ENCODE data around the gene ZNF664. TPM values are rescaled to one million over a fixed set of nuclear protein-coding genes. Genes with fewer than 3 reads are reported as not detected.

ZNF664 gene
- total and polyA plus RNA-seq, 10 of the 15 experiments (the other 5 are each of a cell fraction or from before 2014, with no cell fraction given), result 1.8 to 65.6 (median 30.8) TPM

DNA sequence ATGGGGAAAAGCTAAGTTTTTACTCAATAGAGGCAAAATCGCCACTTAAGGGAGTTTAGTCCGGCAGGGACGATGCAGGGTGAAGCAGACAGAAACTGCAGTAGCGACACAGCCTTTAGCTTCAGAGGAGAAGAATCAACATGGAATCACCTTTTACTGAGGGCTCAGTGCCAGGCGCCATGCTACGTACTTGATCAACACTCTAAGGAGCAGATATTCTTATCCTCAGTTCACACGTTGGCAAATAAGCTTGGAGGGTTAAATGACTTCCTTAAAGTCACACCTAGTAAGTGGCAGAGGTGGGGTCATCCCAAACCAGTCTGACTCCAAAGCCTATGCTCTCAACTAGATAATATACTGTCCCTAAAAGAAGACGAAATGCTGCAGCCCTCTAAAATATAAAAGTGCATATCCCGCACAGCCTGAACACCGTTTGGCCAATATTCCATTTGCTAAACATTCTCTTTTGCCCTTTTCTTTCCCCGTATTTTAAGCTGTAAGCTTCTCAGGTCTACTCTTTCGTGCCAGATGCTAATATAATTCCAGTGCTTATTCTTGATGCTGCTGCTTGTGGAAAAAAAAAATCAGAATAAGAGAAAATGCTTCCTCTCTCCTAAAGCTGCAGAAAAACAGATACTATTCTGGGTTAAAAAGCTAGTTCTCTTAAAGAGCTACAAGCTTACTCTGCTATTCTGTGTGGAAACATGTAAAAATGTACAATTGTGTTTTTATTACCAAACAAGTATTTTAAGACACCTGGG lies 11.2 kb upstream of the ZNF664 start (continued):
- TF ChIP-seq, protein P1, sequence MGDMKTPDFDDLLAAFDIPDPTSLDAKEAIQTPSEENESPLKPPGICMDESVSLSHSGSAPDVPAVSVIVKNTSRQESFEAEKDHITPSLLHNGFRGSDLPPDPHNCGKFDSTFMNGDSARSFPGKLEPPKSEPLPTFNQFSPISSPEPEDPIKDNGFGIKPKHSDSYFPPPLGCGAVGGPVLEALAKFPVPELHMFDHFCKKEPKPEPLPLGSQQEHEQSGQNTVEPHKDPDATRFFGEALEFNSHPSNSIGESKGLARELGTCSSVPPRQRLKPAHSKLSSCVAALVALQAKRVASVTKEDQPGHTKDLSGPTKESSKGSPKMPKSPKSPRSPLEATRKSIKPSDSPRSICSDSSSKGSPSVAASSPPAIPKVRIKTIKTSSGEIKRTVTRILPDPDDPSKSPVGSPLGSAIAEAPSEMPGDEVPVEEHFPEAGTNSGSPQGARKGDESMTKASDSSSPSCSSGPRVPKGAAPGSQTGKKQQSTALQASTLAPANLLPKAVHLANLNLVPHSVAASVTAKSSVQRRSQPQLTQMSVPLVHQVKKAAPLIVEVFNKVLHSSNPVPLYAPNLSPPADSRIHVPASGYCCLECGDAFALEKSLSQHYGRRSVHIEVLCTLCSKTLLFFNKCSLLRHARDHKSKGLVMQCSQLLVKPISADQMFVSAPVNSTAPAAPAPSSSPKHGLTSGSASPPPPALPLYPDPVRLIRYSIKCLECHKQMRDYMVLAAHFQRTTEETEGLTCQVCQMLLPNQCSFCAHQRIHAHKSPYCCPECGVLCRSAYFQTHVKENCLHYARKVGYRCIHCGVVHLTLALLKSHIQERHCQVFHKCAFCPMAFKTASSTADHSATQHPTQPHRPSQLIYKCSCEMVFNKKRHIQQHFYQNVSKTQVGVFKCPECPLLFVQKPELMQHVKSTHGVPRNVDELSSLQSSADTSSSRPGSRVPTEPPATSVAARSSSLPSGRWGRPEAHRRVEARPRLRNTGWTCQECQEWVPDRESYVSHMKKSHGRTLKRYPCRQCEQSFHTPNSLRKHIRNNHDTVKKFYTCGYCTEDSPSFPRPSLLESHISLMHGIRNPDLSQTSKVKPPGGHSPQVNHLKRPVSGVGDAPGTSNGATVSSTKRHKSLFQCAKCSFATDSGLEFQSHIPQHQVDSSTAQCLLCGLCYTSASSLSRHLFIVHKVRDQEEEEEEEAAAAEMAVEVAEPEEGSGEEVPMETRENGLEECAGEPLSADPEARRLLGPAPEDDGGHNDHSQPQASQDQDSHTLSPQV (IDR thresholded peaks at IDR 0.05), result no peak
- TF ChIP-seq TARDBP (IDR thresholded peaks at IDR 0.05; ENCODE audit: borderline replicate concordance) (no peak), TCF3 (IDR thresholded peaks at IDR 0.05; ENCODE audit: borderline replicate concordance, insufficient read depth, low read depth, low read length) (no peak), TCF7 (IDR thresholded peaks at IDR 0.05; ENCODE audit: borderline replicate concordance) (no peak)

DNA sequence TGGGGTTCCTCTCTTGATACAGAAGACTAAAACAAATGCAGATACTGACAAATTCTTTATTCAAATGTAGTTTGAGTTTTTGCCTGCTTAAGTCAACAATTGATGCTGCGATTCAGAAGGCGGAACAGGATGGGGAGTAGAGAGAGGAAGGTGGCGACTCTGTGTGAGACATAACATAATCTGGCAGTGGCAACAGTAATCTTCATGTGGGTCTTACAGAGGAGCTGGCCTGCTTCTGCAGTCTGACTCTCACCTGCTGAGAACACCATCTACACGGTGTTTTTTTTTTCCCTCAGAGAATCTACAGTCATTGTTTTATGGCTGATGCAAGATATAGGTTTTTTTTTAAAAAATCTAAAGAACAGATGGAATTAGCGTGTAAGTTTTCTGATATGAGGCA lies 10.5 kb upstream of the ZNF664 start:
- H3K79me2 ChIP-seq (ENCODE audit: control insufficient read depth, insufficient read depth, low read length), result no peaks in the 10 kb centered on the region
- H2AFZ ChIP-seq (ENCODE audit: control insufficient read depth, low read depth, low read length), result no peak overlapping the region
- ChIA-PET SMC1A (ENCODE audit: uncharacterized antibody, unreplicated experiment) (interaction anchor here (2.8 kb wide), 1 partner anchor 10 kb away, joined by 9 read pairs; no protein-coding TSS in a partner anchor), CTCF (interaction anchor here (1.0 kb wide), 2 partner anchors 9 to 70 kb away, joined by 3 to 4 read pairs; no protein-coding TSS in a partner anchor), POLR2A (no interaction called here), RAD21 (ENCODE audit: unreplicated experiment) (no interaction called here)
- H4K20me1 ChIP-seq (ENCODE audit: control insufficient read depth, insufficient read depth), result no peaks in the 10 kb centered on the region
- no TSS peak for BruUV-seq (replicated peaks)
- no peaks in the 10 kb centered on the region for H3K36me3 ChIP-seq (ENCODE audit: control insufficient read depth in 2 of 2, insufficient read depth in 2 of 2, low read length in 1 of 2)
- no peak overlapping the region for H3K4me2 ChIP-seq (ENCODE audit: control insufficient read depth, insufficient read depth)
- TF ChIP-seq NR2F1 (conservative IDR thresholded peaks at IDR 0.05), result no peak
- TF ChIP-seq, protein P2, sequence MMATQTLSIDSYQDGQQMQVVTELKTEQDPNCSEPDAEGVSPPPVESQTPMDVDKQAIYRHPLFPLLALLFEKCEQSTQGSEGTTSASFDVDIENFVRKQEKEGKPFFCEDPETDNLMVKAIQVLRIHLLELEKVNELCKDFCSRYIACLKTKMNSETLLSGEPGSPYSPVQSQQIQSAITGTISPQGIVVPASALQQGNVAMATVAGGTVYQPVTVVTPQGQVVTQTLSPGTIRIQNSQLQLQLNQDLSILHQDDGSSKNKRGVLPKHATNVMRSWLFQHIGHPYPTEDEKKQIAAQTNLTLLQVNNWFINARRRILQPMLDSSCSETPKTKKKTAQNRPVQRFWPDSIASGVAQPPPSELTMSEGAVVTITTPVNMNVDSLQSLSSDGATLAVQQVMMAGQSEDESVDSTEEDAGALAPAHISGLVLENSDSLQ (IDR thresholded peaks at IDR 0.05), result no peak
- TF ChIP-seq SMAD5 (IDR thresholded peaks at IDR 0.05; ENCODE audit: low read depth), result no peak
- TF ChIP-seq SUPT20H (IDR thresholded peaks at IDR 0.05; ENCODE audit: borderline replicate concordance, control insufficient read depth, low read depth, low read length), result no peak
- TF ChIP-seq, protein P3, sequence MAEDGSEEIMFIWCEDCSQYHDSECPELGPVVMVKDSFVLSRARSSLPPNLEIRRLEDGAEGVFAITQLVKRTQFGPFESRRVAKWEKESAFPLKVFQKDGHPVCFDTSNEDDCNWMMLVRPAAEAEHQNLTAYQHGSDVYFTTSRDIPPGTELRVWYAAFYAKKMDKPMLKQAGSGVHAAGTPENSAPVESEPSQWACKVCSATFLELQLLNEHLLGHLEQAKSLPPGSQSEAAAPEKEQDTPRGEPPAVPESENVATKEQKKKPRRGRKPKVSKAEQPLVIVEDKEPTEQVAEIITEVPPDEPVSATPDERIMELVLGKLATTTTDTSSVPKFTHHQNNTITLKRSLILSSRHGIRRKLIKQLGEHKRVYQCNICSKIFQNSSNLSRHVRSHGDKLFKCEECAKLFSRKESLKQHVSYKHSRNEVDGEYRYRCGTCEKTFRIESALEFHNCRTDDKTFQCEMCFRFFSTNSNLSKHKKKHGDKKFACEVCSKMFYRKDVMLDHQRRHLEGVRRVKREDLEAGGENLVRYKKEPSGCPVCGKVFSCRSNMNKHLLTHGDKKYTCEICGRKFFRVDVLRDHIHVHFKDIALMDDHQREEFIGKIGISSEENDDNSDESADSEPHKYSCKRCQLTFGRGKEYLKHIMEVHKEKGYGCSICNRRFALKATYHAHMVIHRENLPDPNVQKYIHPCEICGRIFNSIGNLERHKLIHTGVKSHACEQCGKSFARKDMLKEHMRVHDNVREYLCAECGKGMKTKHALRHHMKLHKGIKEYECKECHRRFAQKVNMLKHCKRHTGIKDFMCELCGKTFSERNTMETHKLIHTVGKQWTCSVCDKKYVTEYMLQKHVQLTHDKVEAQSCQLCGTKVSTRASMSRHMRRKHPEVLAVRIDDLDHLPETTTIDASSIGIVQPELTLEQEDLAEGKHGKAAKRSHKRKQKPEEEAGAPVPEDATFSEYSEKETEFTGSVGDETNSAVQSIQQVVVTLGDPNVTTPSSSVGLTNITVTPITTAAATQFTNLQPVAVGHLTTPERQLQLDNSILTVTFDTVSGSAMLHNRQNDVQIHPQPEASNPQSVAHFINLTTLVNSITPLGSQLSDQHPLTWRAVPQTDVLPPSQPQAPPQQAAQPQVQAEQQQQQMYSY (CRISPR knock-in tag; IDR thresholded peaks at IDR 0.05), result no peak
- no peak for TF ChIP-seq ZSCAN29 (IDR thresholded peaks at IDR 0.05)
- WGBS (ENCODE audit: insufficient coverage, insufficient replicate concordance, low lambda C conversion rate, missing lambda C conversion rate), result 79% methylated on average over 5 of the region's 5 CpGs
- H3K9ac ChIP-seq (ENCODE audit: control insufficient read depth, insufficient read depth, low read length), result no peak overlapping the region
- ATAC-seq (no peak), DNase-seq (ENCODE audit: low read depth, low spot score) (no peak), FAIRE-seq (no peak)
- no peak overlapping the region for H3K27ac ChIP-seq (ENCODE audit: control insufficient read depth, insufficient read depth)
- no peaks in the 10 kb centered on the region for H3K4me1 ChIP-seq (ENCODE audit: control insufficient read depth, insufficient read depth, low read length)
- peaks cover 0 to 3% of the 10 kb centered on the region in 2 experiments; a peak in 2 of 4 replicates for H3K27me3 ChIP-seq (replicated peaks in 1 of 2; ENCODE audit: control insufficient read depth in 2 of 2, insufficient read depth in 2 of 2, low read length in 1 of 2)
- no peaks in the 10 kb centered on the region for H3K9me3 ChIP-seq (replicated peaks; ENCODE audit: control insufficient read depth, insufficient read depth, low read length)
- intact Hi-C loops (cut with micrococcal nuclease; ENCODE audit: unreplicated experiment), result no loop called here
- in situ Hi-C loops (cut with MboI), result no loop called here
- no peak overlapping the region for H3K4me3 ChIP-seq

All from GM12878 (cell line).